ENCODE data around the gene TNFSF13B.

DNA sequence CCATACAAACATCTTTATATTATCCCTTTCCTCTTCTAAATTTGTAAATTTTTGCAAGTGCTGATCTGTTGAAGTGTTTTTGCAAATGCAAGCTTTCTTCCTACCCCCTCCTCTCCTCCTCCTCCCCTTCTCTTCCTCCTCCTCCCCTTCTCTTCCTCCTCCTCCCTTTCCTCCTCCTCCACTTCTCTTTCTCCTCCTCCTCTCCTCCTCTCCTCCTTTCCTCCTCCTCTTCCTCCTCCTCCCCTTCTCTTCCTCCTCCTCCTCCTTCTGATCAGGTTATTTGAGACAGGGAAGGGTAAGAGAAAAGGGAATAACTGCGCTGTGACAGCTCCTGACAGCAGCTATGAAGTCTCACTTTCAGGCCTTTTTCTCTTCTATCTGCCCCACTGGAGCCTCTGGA is 8.9 kb downstream of the TNFSF13B start:
- no peak for TF ChIP-seq CTCF (conservative IDR thresholded peaks at IDR 0.05; ENCODE audit: low read depth, low read length)
- TF ChIP-seq EZH2 (IDR thresholded peaks at IDR 0.05; ENCODE audit: borderline replicate concordance, low read depth, low read length, poor library complexity, severe bottlenecking) = no peak
